ENCODE data around the gene BLMH.
A peak's percentile ranks its signal among the peaks of the same experiment; 100 is the strongest.
"Not testable (repeated sequence)": the region's sequence is repeated elsewhere in the genome, so short reads cannot be mapped to it uniquely, and the experiment has no call there.

BLMH gene

GRCh38 chr17:30228011-30228410, 63.7 kb downstream of the BLMH start:
- DNase-seq (ENCODE audit: low spot score): no peak

- DNase-seq (ENCODE audit: low spot score): no peak
Observed at GRCh38 chr17:30226878-30227277, 64.9 kb downstream of the BLMH start.

- peak; percentile 24 for DNase-seq (ENCODE audit: low spot score)
Observed at GRCh38 chr17:30225919-30226553, 65.7 kb downstream of the BLMH start.

- DNase-seq (ENCODE audit: low spot score): no peak
Observed at GRCh38 chr17:30225112-30225511, 66.6 kb downstream of the BLMH start.

- DNase-seq (ENCODE audit: low spot score): no peak
Observed at GRCh38 chr17:30224419-30224960, 67.3 kb downstream of the BLMH start.

GRCh38 chr17:30222721-30223175, 69.0 kb downstream of the BLMH start:
- no peak for DNase-seq (ENCODE audit: low spot score)

- no peak for DNase-seq (ENCODE audit: low spot score)
Observed at GRCh38 chr17:30222251-30222650, 69.5 kb downstream of the BLMH start.

- no peak for DNase-seq (ENCODE audit: low spot score)
Observed at GRCh38 chr17:30221346-30221745, 70.4 kb downstream of the BLMH start.

GRCh38 chr17:30220414-30220813, 71.3 kb downstream of the BLMH start:
- DNase-seq (ENCODE audit: low spot score): no peak

- DNase-seq (ENCODE audit: low spot score): no peak
Observed at GRCh38 chr17:30219833-30220232, 71.9 kb downstream of the BLMH start.

- no peak for DNase-seq (ENCODE audit: low spot score)
Observed at GRCh38 chr17:30219315-30219714, 72.4 kb downstream of the BLMH start.

- no peak for DNase-seq (ENCODE audit: low spot score)
Observed at GRCh38 chr17:30218799-30219198, 72.9 kb downstream of the BLMH start.

- no peak for DNase-seq (ENCODE audit: low spot score)
Observed at GRCh38 chr17:30217746-30218245, 73.9 kb downstream of the BLMH start.

- DNase-seq (ENCODE audit: low spot score): no peak
Observed at GRCh38 chr17:30217054-30217453, 74.7 kb downstream of the BLMH start.

GRCh38 chr17:30212750-30213149, 79.0 kb downstream of the BLMH start:
- DNase-seq (ENCODE audit: low spot score): no peak

- DNase-seq (ENCODE audit: low spot score): no peak
Observed at GRCh38 chr17:30211371-30211770, 80.4 kb downstream of the BLMH start.

- no peak for DNase-seq (ENCODE audit: low spot score)
Observed at GRCh38 chr17:30210901-30211300, 80.8 kb downstream of the BLMH start.

GRCh38 chr17:30210366-30210765, 81.4 kb downstream of the BLMH start:
- DNase-seq (ENCODE audit: low spot score): no peak

- DNase-seq (ENCODE audit: low spot score): no peak
Observed at GRCh38 chr17:30209930-30210329, 81.8 kb downstream of the BLMH start.

- no peak for DNase-seq (ENCODE audit: low spot score)
Observed at GRCh38 chr17:30208214-30208613, 83.5 kb downstream of the BLMH start.

- DNase-seq (ENCODE audit: low spot score): no peak
Observed at GRCh38 chr17:30207655-30208054, 84.1 kb downstream of the BLMH start.

GRCh38 chr17:30203471-30203981, 88.2 kb downstream of the BLMH start:
- no peak for DNase-seq (ENCODE audit: low spot score)

GRCh38 chr17:30200656-30201055, 91.1 kb downstream of the BLMH start:
- DNase-seq (ENCODE audit: low spot score): not testable (repeated sequence)

GRCh38 chr17:30200106-30200505, 91.6 kb downstream of the BLMH start:
- DNase-seq (ENCODE audit: low spot score): no peak
